Fibroblast of lung (primary cell): ENCODE results near the gene WWOX.

Experiments used
- EZH2 ChIP-seq: IDR thresholded peaks from 2 replicates; pipeline ENCODE4 v1.5.1; 2012; ENCODE audit warnings: low read length, control low read depth, mild to moderate bottlenecking; ENCODE audit errors: missing control alignments
- TF ChIP-seq, protein P1 (sequence below), 2 donors: IDR thresholded peaks in 1 of 2; conservative IDR thresholded peaks in 1 of 2; 1 replicate in 1 of 2; 2 replicates in 1 of 2; pipeline ENCODE4 v1.5.1; 2011 to 2012; ENCODE audit warnings: low read length in 2 of 2, control low read depth in 1 of 2, inconsistent platforms in 1 of 2, low read depth in 1 of 2, mild to moderate bottlenecking in 1 of 2

DNA sequence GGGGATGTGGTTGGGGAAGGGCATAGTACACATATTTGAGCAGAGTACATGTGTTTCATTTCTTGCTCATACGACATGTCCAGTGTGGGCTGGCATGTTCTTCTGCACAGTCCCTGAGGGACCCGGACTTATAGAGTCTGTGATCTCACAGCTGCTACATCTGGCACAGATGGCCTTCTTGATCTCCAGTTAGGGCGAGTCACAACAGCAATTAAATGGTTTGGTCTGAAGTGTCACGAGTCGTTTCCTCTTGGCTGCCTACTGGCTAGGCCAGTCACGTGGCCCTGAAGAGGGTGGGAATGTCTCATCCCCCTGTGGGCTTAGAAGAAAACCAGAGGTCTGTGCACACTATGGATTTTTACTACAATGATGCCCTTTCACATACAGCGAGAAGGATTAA is 443.6 kb downstream of the WWOX start:
- TF ChIP-seq, protein P1, sequence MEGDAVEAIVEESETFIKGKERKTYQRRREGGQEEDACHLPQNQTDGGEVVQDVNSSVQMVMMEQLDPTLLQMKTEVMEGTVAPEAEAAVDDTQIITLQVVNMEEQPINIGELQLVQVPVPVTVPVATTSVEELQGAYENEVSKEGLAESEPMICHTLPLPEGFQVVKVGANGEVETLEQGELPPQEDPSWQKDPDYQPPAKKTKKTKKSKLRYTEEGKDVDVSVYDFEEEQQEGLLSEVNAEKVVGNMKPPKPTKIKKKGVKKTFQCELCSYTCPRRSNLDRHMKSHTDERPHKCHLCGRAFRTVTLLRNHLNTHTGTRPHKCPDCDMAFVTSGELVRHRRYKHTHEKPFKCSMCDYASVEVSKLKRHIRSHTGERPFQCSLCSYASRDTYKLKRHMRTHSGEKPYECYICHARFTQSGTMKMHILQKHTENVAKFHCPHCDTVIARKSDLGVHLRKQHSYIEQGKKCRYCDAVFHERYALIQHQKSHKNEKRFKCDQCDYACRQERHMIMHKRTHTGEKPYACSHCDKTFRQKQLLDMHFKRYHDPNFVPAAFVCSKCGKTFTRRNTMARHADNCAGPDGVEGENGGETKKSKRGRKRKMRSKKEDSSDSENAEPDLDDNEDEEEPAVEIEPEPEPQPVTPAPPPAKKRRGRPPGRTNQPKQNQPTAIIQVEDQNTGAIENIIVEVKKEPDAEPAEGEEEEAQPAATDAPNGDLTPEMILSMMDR (conservative IDR thresholded peaks at IDR 0.05 in 1 of 2, IDR thresholded peaks at IDR 0.05 in 1 of 2; ENCODE audit: low read depth in 1 of 2, low read length in 2 of 2) = no peak
- no peak for TF ChIP-seq EZH2
